Activated T-helper 1 cell treated with Interleukin-2 at 50 U/mL for 16 hours (primary cell): Measurements from ENCODE around the gene ROR1.
"Not testable (repeated sequence)": the region's sequence is repeated elsewhere in the genome, so short reads cannot be mapped to it uniquely, and the experiment has no call there.

ENCODE experiments used
- DNase-seq: peaks from one replicate; pipeline ENCODE4 v3.0.0-alpha.2; 2020; ENCODE audit warnings: low read depth

ROR1 gene

GRCh38 chr1:63825111-63825510 lies 51.3 kb downstream of the ROR1 start:
- no peak for DNase-seq

GRCh38 chr1:63826246-63826861 lies 52.5 kb downstream of the ROR1 start:
- DNase-seq = not testable (repeated sequence)

GRCh38 chr1:63827411-63828321 lies 53.8 kb downstream of the ROR1 start:
- DNase-seq = no peak

- no peak for DNase-seq
Measured at GRCh38 chr1:63828322-63829044, 54.7 kb downstream of the ROR1 start.

- DNase-seq = no peak
Measured at GRCh38 chr1:63829349-63830327, 55.8 kb downstream of the ROR1 start.

- no peak for DNase-seq
Measured at GRCh38 chr1:63831409-63831808, 57.6 kb downstream of the ROR1 start.

GRCh38 chr1:63833363-63834119 lies 59.7 kb downstream of the ROR1 start:
- DNase-seq = no peak

- DNase-seq = no peak
Measured at GRCh38 chr1:63835128-63835527, 61.3 kb downstream of the ROR1 start.

- DNase-seq = no peak
Measured at GRCh38 chr1:63836374-63836773, 62.6 kb downstream of the ROR1 start.

GRCh38 chr1:63836830-63837229 lies 63.0 kb downstream of the ROR1 start:
- no peak for DNase-seq

GRCh38 chr1:63843010-63843409 lies 69.2 kb downstream of the ROR1 start:
- DNase-seq = no peak

- no peak for DNase-seq
Measured at GRCh38 chr1:63843884-63844283, 70.1 kb downstream of the ROR1 start.

- DNase-seq = no peak
Measured at GRCh38 chr1:63845346-63845745, 71.5 kb downstream of the ROR1 start.

- DNase-seq = no peak
Measured at GRCh38 chr1:63847308-63847910, 73.6 kb downstream of the ROR1 start.

- DNase-seq = no peak
Measured at GRCh38 chr1:63848733-63849132, 74.9 kb downstream of the ROR1 start.

- no peak for DNase-seq
Measured at GRCh38 chr1:63849149-63849548, 75.3 kb downstream of the ROR1 start.

GRCh38 chr1:63854091-63854490 lies 80.3 kb downstream of the ROR1 start:
- DNase-seq = no peak

- no peak for DNase-seq
Measured at GRCh38 chr1:63855942-63856341, 82.1 kb downstream of the ROR1 start.

- DNase-seq = no peak
Measured at GRCh38 chr1:63856924-63857323, 83.1 kb downstream of the ROR1 start.

- no peak for DNase-seq
Measured at GRCh38 chr1:63857478-63857877, 83.7 kb downstream of the ROR1 start.
